Activated CD4-positive, alpha-beta T cell treated with anti-CD3 and anti-CD28 coated beads, Interleukin-2, amount 50 U/mL, for 16 hours (primary cell): ENCODE measurements around the gene RAB3GAP1.
"Not testable (repeated sequence)": the region's sequence is repeated elsewhere in the genome, so short reads cannot be mapped to it uniquely, and the experiment has no call there.

Source experiments
- DNase-seq: peaks from one replicate; pipeline ENCODE4 v3.0.0-alpha.2; 2020

Gene RAB3GAP1

DNA sequence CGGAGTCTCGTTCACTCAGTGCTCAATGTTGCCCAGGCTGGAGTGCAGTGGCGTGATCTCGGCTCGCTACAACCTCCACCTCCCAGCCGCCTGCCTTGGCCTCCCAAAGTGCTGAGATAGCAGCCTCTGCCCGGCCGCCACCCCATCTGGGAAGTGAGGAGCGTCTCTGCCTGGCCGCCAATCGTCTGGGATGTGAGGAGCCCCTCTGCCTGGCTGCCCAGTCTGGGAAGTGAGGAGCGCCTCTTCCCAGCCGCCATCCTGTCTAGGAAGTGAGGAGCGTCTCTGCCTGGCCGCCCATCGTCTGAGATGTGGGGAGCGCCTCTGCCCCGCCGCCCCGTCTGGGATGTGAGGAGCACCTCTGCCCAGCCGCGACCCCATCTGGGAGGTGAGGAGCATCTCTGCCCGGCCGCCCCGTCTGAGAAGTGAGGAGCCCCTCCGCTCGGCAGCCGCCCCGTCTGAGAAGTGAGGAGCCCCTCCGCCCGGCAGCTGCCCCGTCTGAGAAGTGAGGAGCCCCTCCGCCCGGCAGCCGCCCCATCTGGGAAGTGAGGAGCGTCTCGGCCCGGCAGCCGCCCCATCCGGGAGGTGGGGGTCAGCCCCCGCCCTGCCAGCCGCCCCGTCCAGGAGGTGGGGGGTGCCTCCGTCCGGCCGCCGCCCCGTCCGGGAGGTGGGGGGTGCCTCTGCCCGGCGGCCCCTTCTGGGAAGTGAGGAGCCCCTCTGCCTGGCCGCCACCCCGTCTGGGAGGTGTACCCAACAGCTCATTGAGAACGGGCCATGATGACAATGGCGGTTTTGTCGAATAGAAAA, 53.6 kb downstream of the RAB3GAP1 start:
- DNase-seq = not testable (repeated sequence)

DNA sequence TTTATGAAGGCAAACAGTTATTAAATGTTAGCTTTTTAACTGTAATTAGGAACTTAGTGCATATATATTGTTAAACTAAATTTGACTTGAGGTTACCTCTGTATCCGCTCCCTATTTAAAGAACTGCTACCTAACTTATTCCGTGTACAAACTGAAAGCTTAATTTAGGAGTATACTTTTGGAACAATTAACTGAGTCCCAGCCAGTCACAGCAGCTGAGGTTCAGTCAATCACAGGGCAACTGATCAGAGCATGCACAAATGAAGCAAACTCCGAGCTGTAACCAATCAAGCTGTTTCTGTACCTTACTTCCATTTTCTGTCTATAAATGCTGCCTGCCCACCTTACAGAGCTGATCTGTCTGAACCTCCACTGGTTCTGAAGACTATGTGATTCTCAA, 61.2 kb downstream of the RAB3GAP1 start:
- no peak for DNase-seq

DNA sequence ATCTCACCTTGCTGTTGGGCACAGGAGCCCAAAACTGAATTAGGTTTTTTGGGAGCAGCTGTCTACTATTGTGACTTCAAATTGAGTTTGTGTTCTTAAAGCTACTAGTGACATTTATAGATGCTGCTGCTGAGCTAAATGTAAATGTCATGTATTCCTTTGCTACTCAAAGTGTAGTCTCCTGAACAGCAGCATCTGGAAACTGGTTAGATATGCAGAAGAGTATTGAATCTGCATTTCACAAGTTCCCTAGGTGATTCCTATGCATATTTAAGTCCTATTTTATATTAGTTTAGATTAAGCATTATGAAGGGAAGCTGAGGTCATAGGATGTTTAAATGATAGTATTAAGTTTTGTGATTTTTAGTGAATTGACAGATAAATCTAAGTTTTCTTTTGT, 67.5 kb downstream of the RAB3GAP1 start:
- no peak for DNase-seq

DNA sequence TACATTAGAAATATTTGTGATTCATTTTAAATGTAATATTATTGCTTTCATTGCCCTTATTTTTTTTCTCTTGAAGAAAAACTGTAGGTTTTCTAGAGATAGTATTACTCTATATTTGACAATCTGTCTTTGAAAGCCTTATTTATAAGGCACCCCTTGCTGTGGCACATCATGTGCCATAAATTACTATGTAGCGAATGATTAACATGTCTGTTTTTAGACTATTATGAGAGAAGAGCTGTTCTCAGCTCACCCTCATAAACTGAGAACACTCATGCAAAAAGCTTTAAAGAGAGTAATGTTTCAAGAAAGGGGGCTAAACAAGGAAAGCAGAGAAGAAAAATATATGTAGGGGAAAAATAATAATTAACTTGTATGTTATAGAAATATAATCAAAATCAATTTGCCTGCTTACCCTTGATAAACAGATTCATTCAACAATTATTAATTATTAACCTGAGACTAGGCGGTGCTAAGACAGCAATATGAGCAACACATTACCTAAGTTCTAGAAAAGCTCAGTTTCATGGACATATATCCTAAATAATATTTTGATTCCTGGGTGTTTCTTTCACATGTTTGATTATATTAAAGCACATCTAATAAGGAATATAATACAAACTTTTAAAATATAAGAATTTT, 69.0 kb downstream of the RAB3GAP1 start:
- no peak for DNase-seq

DNA sequence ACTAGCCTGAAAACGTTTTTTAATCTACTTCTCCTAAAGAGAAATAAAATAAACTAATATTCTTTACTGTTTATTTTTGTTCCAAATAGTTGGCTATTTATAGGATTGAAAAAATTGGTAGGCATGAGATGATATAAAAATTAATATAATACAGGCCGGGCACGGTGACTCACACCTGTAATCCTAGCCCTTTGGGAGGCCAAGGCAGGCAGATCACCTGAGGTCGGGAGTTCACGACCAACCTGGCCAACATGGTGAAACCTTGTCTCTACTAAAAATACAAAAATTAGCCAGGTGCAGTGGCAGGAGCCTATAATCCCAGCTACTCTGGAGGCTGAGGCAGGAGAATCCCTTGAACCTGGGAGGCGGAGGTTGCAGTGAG, 69.6 kb downstream of the RAB3GAP1 start:
- DNase-seq = not testable (repeated sequence)

DNA sequence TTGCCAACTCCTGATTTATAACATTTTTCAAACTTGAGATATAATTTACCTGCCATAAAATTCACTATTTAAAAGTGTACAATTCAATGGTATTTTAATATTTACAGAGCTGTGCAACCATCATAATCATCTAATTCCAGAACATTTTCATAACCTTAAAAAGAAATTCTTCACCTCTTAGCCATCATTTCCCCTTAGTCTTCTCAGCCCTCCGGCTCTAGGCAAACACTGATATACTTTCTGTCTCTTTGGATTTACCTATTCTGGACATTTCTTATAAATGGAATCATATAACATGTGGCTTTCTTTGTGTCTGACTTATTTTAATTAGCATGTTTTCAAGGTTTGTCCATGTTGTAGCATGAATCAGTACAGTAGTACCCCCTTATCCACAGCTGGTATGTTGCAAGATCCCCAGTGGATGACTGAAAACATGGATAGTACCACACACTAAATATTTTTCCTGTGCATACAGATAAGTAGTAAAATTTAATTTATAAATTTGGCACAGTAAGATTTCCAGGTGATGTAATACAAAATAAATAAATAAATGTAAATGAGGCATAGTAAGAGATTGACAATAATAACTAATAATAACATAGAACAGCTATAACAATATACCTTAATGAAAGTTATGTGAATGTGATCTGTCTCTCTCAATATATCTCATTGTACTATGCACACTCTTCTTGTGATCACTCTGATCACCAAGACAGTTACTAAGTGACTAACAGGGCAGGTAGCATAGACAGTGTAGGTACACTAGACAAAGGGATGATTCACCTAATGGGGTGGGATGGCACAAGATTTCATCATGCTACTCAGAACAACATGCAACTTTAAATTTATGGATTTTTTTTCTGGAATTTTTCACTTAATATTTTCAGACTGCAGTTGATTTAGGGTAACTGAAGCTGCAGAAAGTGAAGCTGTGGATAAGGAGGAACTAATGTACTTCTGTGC, 73.1 kb downstream of the RAB3GAP1 start:
- DNase-seq = no peak

DNA sequence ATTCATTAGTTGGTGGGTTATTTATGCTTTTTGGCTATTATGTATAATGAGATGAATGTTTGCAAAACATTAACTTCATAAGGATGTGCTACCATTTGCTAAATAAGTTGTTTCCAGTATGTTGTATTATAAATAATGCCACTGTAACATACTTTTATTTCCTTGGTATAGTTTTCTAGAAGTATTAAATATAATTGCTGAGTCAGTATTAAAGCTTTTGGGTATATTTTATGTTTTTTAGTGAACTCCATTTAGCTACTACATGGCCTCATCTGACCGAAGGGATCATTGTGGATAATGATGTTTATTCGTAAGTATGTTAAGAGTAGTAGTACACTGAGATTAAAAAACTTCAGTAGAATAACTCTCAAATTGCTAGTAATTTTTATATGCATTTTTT, 73.8 kb downstream of the RAB3GAP1 start:
- DNase-seq = no peak

DNA sequence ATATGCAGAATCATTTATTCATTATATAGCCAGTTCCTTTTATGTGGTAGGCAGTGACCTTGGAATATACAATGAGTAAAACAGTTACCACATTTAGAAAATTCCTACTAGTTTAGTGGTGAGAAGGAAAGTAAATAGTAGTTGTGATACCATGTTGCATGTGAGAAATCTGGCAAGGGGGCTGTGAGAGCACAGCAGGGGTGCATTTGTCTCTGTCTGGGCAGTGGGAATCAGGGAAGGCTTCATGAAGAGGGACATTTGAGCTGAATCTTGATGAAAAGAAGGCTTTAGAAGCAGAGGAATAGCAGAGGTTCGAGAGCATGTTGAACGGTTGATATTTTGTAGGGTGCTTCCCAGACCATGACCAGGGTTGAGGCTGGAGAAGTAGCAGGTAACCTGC, 78.7 kb downstream of the RAB3GAP1 start:
- no peak for DNase-seq

DNA sequence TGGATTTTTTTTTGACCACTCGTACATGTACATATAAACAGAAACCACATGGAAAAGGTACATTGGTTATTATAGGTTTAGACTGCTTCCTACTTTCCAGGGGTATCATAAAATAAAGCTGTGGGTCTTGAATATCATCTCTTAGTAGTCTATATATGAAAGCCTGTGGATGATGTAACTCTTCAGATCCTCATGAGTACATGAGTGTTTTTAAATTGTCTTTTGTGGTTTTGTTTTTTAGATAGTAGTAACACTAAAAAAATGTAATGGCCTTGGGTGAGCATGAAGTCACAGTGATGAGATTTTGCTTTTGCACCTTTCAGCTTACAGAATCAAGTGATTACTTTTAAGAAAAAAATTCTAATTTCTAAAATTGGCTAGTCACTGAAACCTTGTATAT, 80.2 kb downstream of the RAB3GAP1 start:
- no peak for DNase-seq

DNA sequence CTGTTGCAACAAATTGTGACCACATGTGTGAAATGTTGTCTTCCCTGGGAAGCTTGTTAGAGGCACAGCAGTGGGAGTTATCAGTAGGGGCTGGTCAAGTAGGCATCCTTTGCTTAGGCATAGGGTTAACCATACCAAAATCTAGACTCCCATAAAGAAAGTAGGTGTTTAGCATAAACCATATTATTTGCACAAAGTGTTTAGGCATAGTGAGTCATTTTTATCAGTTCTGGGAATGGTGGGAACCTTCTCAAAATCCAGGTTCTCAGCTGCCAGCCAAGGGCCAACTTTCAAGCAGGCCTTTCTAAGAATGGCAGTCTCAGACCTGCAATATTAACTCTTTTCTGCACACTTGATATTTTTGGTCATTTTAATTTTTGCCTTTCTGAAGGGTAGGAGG, 88.5 kb downstream of the RAB3GAP1 start:
- no peak for DNase-seq

DNA sequence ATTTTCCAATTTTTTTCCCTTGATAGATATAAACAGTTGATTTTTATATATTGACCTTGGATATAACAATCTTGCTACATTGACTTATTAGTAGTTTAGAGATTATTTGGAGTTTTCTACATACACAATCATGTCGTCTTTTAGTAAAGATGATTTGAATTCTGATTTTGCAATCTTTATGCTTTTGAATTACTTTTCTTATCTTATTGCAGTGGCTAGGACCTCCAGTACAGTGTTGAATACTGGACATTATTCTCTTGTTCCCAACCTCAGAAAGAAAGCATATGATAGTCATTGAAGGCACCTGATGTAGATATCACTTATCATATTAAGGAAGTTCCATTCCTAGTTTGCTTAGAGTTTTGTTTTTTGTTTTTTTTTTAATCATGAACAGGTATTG, 90.2 kb downstream of the RAB3GAP1 start:
- no peak for DNase-seq

DNA sequence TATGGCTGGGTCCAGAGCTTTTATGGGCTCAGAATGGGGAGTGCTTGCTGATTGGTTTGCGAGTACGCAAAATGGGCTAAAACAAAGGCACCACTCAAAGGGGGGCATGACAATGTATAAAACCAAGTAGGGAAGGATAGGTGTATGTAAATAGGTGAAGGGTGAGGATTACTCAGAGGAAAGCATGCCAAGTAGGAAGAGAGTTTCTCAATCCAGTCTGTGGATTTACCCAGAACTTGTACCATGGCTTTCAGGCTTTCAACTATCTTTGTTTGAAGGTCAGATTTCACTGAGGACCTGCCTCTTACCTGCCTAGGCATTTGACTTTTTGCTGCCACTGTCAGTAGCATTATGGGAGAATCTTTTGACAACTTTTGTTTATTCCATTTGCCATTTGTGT, 92.3 kb downstream of the RAB3GAP1 start:
- DNase-seq = no peak

DNA sequence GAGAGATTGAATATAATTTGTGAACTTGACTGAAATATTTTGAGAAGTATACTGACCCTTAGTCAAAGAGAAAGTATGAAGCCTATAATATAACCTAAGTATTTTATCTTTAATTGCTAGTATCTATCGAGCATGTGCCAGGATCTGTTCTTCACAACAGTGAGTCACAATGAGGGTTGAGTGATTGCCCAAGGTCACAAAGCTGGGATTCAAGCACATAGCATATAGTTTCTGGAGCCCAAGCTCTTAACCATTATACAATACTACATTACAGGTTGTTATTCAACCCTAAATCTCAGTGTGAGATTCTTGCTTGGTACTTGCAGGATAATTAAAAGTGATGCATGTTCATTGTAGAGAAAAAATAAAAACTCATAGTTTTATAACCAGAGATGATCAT, 97.2 kb downstream of the RAB3GAP1 start:
- DNase-seq = no peak

DNA sequence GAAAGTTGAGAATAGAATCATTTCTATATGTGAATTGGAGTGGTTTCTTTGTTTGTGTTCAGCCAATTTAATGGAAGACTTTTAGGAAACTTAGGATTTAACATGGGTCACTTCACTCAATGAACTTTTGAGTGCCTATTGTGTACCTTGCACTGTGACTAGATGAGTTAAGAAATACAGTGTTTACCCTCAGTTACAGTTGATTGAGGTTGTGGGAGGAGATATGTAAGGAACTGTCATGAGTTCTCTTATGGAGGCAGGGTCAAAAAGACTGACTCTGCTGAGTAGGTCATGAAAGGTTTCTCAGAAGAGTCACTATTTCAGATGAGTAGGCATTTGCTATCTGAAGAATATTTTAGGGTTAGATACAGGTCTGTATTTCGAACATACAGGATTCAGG, 98.6 kb downstream of the RAB3GAP1 start:
- DNase-seq = no peak

DNA sequence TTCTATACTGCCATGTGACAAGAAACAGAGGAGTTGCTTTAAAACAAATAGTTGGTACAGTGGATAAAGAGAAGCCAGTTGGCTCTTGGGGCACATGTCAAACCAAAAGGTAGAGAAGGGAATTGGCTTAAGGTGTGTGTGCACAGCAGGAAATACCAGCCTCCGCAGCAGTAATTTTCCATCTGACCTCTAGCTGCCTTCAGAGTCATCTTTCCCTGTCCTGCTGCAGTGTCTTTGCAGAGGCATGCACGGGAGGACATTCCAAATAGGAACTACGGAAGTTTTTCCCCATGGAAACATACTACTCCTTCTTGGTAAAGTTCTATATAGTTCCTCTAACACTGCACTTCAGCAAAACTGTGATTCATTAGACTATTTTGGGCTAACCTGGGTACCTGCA, 99.5 kb downstream of the RAB3GAP1 start:
- DNase-seq = no peak

DNA sequence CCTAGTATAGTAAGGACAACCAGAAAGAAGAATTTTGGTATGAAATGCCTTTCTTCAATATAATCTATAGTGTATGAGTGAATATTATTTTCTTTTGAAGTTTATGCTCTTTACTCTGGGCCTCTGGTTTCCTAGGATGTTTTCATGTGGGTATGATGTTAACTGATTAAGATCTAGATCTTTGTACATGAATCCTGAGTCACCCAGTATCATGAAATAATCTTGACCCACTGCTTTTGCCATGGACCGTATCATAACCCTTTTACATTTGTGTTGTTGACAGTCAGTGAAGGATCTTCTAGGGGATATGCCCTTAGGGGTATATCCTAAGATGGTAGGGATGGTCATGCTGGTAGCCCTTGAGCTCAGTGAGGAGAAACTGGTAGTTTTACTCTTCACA, 100.3 kb downstream of the RAB3GAP1 start:
- no peak for DNase-seq

DNA sequence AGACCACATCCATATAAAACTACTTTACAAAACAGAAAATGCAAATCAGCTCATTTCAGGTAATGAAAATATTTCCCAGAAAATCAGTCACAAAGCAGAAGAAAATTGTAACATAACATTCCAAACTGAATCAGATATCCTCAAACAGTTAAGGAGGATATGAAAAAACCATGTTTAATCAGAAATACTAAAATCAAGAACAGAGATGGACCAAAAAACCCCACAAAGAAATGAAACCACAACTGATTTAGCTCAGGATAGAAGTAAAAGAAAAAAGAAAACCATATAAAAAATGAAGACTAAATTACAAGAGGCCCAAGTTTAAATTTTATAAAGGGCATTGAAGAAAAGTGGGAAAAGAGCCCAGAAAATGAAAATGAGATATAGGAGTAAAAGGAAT, 102.9 kb downstream of the RAB3GAP1 start:
- peak; percentile 3 for DNase-seq

DNA sequence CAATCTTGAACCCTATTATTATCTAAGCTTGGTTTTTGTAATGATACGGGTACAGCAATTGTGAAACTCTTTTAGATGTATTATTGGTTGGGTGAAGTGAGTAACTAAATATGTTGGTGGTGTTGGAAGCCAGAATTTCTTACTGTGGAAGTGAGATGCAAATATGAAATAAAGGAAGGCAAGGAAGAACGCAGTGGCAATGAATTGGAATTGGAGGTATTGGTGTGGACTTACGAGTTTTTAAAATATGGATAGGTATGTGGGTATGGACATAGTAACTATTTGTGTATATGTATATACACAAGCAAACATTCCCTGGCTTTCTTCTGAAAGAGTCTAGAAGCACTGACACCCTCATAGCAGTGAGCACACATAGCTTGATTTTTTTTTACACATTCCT, 105.8 kb downstream of the RAB3GAP1 start:
- DNase-seq = no peak

DNA sequence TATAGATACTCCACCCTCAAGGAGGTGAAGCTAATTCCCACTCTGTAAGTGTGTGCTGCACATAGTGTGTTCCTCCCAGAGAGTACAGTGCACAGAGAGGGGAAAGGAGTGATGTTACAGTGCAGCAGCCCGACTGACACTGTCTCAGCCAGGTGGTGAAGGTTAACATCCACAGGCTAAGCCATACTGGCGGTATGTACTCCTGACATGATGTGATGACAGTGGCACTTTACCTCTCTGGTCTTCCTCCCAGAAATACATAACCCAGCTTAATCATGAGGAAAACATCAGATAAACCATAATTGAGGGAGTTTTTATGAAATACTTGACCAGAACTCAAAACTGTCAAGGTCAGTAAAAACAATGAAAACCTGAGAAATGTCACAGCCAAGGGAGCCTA, 107.1 kb downstream of the RAB3GAP1 start:
- no peak for DNase-seq

DNA sequence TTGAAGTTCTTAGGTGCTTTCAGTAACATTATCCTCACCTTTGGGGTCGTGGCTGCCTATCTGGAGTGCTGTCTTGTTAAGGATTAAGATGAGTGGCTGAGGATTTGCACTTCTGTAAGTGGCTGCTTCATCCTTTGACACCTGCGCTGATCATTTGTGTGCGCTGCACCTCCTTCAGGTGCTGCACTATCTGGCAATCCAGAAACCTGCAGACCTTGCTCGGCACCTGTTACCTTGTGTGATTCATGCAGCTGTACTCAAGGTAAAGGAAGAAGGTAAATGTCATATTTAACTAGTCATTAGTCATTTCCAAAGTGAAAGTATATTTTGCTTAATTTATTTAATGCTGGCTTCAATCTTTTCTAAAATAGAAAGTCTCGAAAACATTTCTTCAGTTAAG, 110.3 kb downstream of the RAB3GAP1 start:
- no peak for DNase-seq

DNA sequence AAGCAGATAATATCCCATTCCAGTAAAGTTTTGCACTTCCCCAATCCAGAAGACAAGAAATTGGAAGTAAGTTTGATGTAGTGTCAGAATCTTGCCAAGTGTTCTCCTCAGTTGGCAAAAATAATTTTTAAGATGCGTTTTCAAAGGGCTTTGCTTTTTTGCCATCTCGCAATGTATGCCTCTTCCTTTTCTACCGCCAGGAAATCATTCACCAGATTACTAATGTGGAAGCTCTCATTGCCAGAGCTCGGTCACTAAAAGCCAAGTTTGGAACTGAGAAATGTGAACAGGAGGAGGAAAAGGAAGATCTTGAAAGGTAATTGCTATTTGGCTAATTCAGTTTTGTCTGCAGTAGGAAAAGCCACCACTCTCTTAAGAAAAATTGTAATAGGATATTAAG, 110.7 kb downstream of the RAB3GAP1 start:
- no peak for DNase-seq

DNA sequence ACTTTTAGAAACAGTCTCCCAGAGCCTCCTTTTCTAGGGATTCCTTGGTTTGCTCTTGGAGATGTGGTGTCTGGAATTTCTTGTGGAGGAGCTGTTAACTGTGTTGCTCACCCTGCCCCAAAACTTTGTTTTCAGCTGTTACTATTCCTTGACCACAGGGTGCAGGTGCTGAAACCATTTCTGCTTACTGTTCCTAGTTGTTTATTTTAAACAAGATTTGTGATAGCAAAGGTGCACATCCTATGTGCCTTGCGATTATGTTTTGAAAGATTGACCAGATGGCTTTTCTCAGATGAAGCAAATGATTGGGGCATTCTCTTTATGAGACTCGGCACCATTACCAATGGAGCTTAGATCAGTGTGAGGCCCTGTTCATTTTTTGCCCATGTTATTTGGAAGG, 111.2 kb downstream of the RAB3GAP1 start:
- no peak for DNase-seq

DNA sequence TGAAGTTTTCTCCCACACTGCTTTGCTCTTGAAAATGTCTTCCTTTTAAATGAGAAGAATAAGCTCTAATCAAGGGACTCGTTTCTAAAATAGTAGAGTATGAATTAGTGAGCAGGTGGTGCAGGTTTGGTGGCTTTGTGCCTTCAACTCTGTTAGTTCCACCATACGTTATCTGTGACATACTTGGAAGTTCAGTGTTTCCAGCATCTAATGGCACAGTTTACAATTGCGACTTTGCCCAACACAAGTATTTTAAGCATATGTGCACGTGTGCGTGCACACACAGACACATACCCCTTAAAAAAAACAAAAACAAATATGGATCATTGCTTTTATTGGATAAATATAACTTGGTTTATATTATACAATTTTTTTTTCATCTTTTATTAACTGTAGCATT, 111.8 kb downstream of the RAB3GAP1 start:
- no peak for DNase-seq

DNA sequence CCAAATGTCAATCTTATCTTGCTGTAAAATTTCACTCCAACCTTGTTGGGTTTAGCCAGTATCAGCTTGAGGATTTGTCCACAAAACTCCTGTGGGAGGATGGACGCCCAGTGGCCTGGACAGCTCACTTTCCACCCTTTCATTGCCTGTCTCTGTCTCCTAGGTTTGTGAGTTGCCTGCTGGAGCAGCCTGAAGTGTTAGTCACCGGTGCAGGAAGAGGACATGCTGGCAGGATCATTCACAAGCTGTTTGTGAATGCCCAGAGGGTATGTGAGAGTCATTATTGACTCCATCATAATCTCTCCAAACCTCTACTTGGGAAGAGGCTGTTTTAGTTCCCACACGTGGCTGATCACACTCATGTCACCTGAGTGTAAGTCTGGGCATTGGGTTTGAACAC, 112.3 kb downstream of the RAB3GAP1 start:
- DNase-seq = no peak
